ENCODE data around the gene CCDC32. TPM values are rescaled to one million over a fixed set of nuclear protein-coding genes. Genes with fewer than 3 reads are reported as not detected.

CCDC32 gene
- total and polyA plus RNA-seq, 7 donors, result 21.4 to 55.3 (median 37.1) TPM

- Histone ChIP-seq H3K27me3 (peaks cover 0 to 29% (median 6%) of the 10 kb centered on the region in 3 donors), H3K4me1 (peaks cover 0 to 12% (median 9%) of the 10 kb centered on the region in 4 donors), H3K9me3 (no peaks in the 10 kb centered on the region), H3K36me3 (no peaks in the 10 kb centered on the region), H3K4me3 (peak overlapping the region; percentile 40 to 60 (median 57)), H3K27ac (peak overlapping the region in 3 of 4 donors; percentile 86 to 88 (median 87))
- WGBS, 2 donors, result 1% methylated on average over 31 of the region's 31 CpGs
- no peak for TF ChIP-seq POLR2A (IDR thresholded peaks at IDR 0.05)
- DNase-seq, result peak; percentile 67
- intact Hi-C loops (cut with DNase I), result loop anchor here (5.0 kb wide), 1 partner anchor 298 kb away; the partner anchor contains the start of gene VPS18
Measured at GRCh38 chr15:40594429-40594836, 29.6 kb upstream of the CCDC32 start.

- peak within 1 kb of the TSS; percentile 83 to 88 (median 86) for H3K27ac ChIP-seq
- H3K9me3 ChIP-seq, result no peaks in the 10 kb centered on the region
- peak within 1 kb of the TSS; percentile 40 to 60 (median 57) for H3K4me3 ChIP-seq
- DNase-seq, result peak; percentile 95
- H3K4me1 ChIP-seq, result peaks cover 0 to 12% (median 9%) of the 10 kb centered on the region in 4 donors
- WGBS, 2 donors, result 3 to 4% methylated on average over 41 of the region's 41 CpGs
- peak; percentile 55 to 69 (median 62) for TF ChIP-seq POLR2AphosphoS5 (IDR thresholded peaks at IDR 0.05)
- TF ChIP-seq EP300 (IDR thresholded peaks at IDR 0.05), result no peak
- intact Hi-C loops (cut with DNase I), result loop anchor here (2.0 to 5.0 kb wide), 2 partner anchors 25 to 298 kb away; partner anchors contain the start of genes RPUSD2 and VPS18
- H3K27me3 ChIP-seq, result peaks cover 0 to 29% (median 6%) of the 10 kb centered on the region in 3 donors
- H3K36me3 ChIP-seq, result no peaks in the 10 kb centered on the region
Measured at GRCh38 chr15:40593588-40594428, 29.0 kb upstream of the CCDC32 start, which contains the start of gene KNL1. TSS of gene KNL1 (plus strand) at chr15:40594249. CDS start at chr15:40602932, 8,683 bp downstream.

GRCh38 chr15:40593165-40593564 is 28.3 kb upstream of the CCDC32 start:
- H3K27ac ChIP-seq, result peak overlapping the region in 2 of 4 donors; percentile 87 to 88
- WGBS, 2 donors, result 30 to 67% methylated on average over 2 of the region's 2 CpGs
- intact Hi-C loops (cut with DNase I), result loop anchor here (2.0 to 5.0 kb wide), 2 partner anchors 24 to 299 kb away; partner anchors contain the start of genes RPUSD2 and VPS18

GRCh38 chr15:40591389-40591788 is 26.5 kb upstream of the CCDC32 start:
- DNase-seq, result no peak
- Histone ChIP-seq H3K9me3 (no peaks in the 10 kb centered on the region), H3K36me3 (no peaks in the 10 kb centered on the region), H3K27me3 (peaks cover 0 to 19% (median 6%) of the 10 kb centered on the region in 3 donors), H3K27ac (no peak overlapping the region), H3K4me1 (peaks cover 0 to 12% (median 9%) of the 10 kb centered on the region in 4 donors), H3K4me3 (no peak overlapping the region)
- intact Hi-C loops (cut with DNase I), result loop anchor here (5.0 kb wide), 1 partner anchor 301 kb away; the partner anchor contains the start of gene VPS18
- 26 to 67% methylated on average over 8 of the region's 8 CpGs for WGBS, 2 donors
- TF ChIP-seq EP300 (IDR thresholded peaks at IDR 0.05) (no peak), CTCF (IDR thresholded peaks at IDR 0.05) (no peak), POLR2A (IDR thresholded peaks at IDR 0.05) (no peak), POLR2AphosphoS5 (IDR thresholded peaks at IDR 0.05) (no peak)

More at GRCh38 chr15:40593165-40593564, 28.3 kb upstream of the CCDC32 start:
- H3K4me1 ChIP-seq, result peaks cover 0 to 12% (median 9%) of the 10 kb centered on the region in 4 donors
- TF ChIP-seq CTCF (IDR thresholded peaks at IDR 0.05) (no peak), POLR2A (IDR thresholded peaks at IDR 0.05) (no peak), POLR2AphosphoS5 (IDR thresholded peaks at IDR 0.05) (no peak), EP300 (IDR thresholded peaks at IDR 0.05) (no peak)
- DNase-seq, result no peak
- H3K36me3 ChIP-seq, result no peaks in the 10 kb centered on the region
- no peaks in the 10 kb centered on the region for H3K9me3 ChIP-seq
- H3K27me3 ChIP-seq, result peaks cover 0 to 29% (median 6%) of the 10 kb centered on the region in 3 donors
- no peak overlapping the region for H3K4me3 ChIP-seq

- no peaks in the 10 kb centered on the region for H3K36me3 ChIP-seq
- H3K4me3 ChIP-seq, result no peak overlapping the region
- no peak for DNase-seq
- peaks cover 0 to 11% (median under 1%) of the 10 kb centered on the region in 3 donors for H3K27me3 ChIP-seq
- 25 to 66% methylated on average over 12 of the region's 12 CpGs for WGBS, 2 donors
- intact Hi-C loops (cut with DNase I), result loop anchor here (5.0 kb wide), 1 partner anchor 302 kb away; the partner anchor contains the start of gene VPS18
- no peak overlapping the region for H3K27ac ChIP-seq
- no peak for TF ChIP-seq CTCF (IDR thresholded peaks at IDR 0.05)
- TF ChIP-seq EP300 (IDR thresholded peaks at IDR 0.05), result no peak
- no peak for TF ChIP-seq POLR2A (IDR thresholded peaks at IDR 0.05)
- TF ChIP-seq POLR2AphosphoS5 (IDR thresholded peaks at IDR 0.05), result no peak
- H3K9me3 ChIP-seq, result no peaks in the 10 kb centered on the region
- peaks cover 0 to 12% (median 9%) of the 10 kb centered on the region in 4 donors for H3K4me1 ChIP-seq
Measured at GRCh38 chr15:40590667-40591050, 25.8 kb upstream of the CCDC32 start.

All from sigmoid colon (tissue), 7 donors.